Thymus (tissue), 11 donors: Measurements from ENCODE around the gene MALT1. TPM values are rescaled to one million over a fixed set of nuclear protein-coding genes. Genes with fewer than 3 reads are reported as not detected.

ENCODE experiments used
- DNase-seq, 9 donors: peaks; one replicate each; pipeline ENCODE4 v3.0.0-alpha.2; 2013; ENCODE audit warnings: low spot score in 9 of 9, low read depth in 6 of 9, missing footprints in 1 of 9
- H3K27ac ChIP-seq, 2 donors: one replicate each; pipeline ENCODE4 v1.5.1; 2013; ENCODE audit warnings: control low read depth in 1 of 2, low read depth in 1 of 2, low read length in 1 of 2, mild to moderate bottlenecking in 1 of 2, moderate library complexity in 1 of 2
- H3K27me3 ChIP-seq, 2 donors: one replicate each; pipeline ENCODE4 v1.5.1; 2013; ENCODE audit warnings: low read length in 1 of 2; ENCODE audit not compliant: control insufficient read depth in 2 of 2, insufficient read depth in 1 of 2
- H3K36me3 ChIP-seq, 2 donors: one replicate each; pipeline ENCODE4 v1.5.1; 2013; ENCODE audit warnings: low read length in 1 of 2, mild to moderate bottlenecking in 1 of 2, moderate library complexity in 1 of 2; ENCODE audit not compliant: control insufficient read depth in 2 of 2, insufficient read depth in 2 of 2
- H3K4me1 ChIP-seq, 2 donors: one replicate each; pipeline ENCODE4 v1.5.1; 2013; ENCODE audit warnings: low read length in 2 of 2; ENCODE audit not compliant: control insufficient read depth in 2 of 2, insufficient read depth in 2 of 2
- H3K4me3 ChIP-seq, 2 donors: one replicate each; pipeline ENCODE4 v1.5.1; 2013; ENCODE audit warnings: low read length in 2 of 2, control low read depth in 1 of 2, mild to moderate bottlenecking in 1 of 2
- H3K9me3 ChIP-seq, 2 donors: one replicate each; pipeline ENCODE4 v1.5.1; 2013; ENCODE audit warnings: low read length in 1 of 2, mild to moderate bottlenecking in 1 of 2; ENCODE audit not compliant: control insufficient read depth in 2 of 2, insufficient read depth in 1 of 2
- WGBS: extraction: QIAGEN DNeasy Blood & Tissue Kit; methylation state at CpG from one replicate; pipeline ENCODE4 v1.1.7; 2013; 5-methylcytosine and 5-hydroxymethylcytosine counted together
- polyA plus RNA-seq: library from polyadenylated mRNA; stranded (reverse); fragments of 200-250 nt; gene quantifications from one replicate; pipeline ENCODE4 v1.2.3, GENCODE V29; 2013
- total RNA-seq: library from RNA; stranded (reverse); fragments of 120-200 nt; gene quantifications from one replicate; pipeline ENCODE4 v1.2.4, GENCODE V29; 2013
- donor health status: healthy.

The MALT1 gene
- total and polyA plus RNA-seq, 2 donors, result 35.2 to 40.0 TPM

- DNase-seq, result no peak
- H3K4me3 ChIP-seq, result no peak overlapping the region
- 95% methylated on average over 11 of the region's 11 CpGs for WGBS
- no peaks in the 10 kb centered on the region for H3K9me3 ChIP-seq
- no peaks in the 10 kb centered on the region for H3K4me1 ChIP-seq
- peaks cover 0 to 6% of the 10 kb centered on the region in 2 donors for H3K27me3 ChIP-seq
- no peak overlapping the region for H3K27ac ChIP-seq
- H3K36me3 ChIP-seq, result no peaks in the 10 kb centered on the region
These were observed 118.0 kb downstream of the MALT1 start for GRCh38 chr18:58788971-58789875.

GRCh38 chr18:58789876-58790240, 118.6 kb downstream of the MALT1 start:
- no peak for DNase-seq

GRCh38 chr18:58792086-58792485, 120.8 kb downstream of the MALT1 start:
- no peaks in the 10 kb centered on the region for H3K36me3 ChIP-seq
- H3K4me3 ChIP-seq, result no peak overlapping the region
- peaks cover 0 to 2% of the 10 kb centered on the region in 2 donors for H3K27me3 ChIP-seq
- H3K27ac ChIP-seq, result no peak overlapping the region
- H3K9me3 ChIP-seq, result no peaks in the 10 kb centered on the region
- DNase-seq, result no peak
- no peaks in the 10 kb centered on the region for H3K4me1 ChIP-seq
- 95% methylated on average over 7 of the region's 7 CpGs for WGBS

More at GRCh38 chr18:58789876-58790240, 118.6 kb downstream of the MALT1 start:
- H3K27me3 ChIP-seq, result peaks cover 0 to 5% of the 10 kb centered on the region in 2 donors
- no peak overlapping the region for H3K27ac ChIP-seq
- 85% methylated on average over 5 of the region's 5 CpGs for WGBS
- no peaks in the 10 kb centered on the region for H3K9me3 ChIP-seq
- no peak overlapping the region for H3K4me3 ChIP-seq
- no peaks in the 10 kb centered on the region for H3K36me3 ChIP-seq
- H3K4me1 ChIP-seq, result no peaks in the 10 kb centered on the region

GRCh38 chr18:58793361-58793760, 122.1 kb downstream of the MALT1 start:
- no peak for DNase-seq
- no peaks in the 10 kb centered on the region for H3K9me3 ChIP-seq
- peaks cover 0 to 2% of the 10 kb centered on the region in 2 donors for H3K27me3 ChIP-seq
- H3K36me3 ChIP-seq, result no peaks in the 10 kb centered on the region
- H3K4me3 ChIP-seq, result no peak overlapping the region
- WGBS, result 95% methylated on average over 1 of the region's 1 CpG
- no peaks in the 10 kb centered on the region for H3K4me1 ChIP-seq
- no peak overlapping the region for H3K27ac ChIP-seq

GRCh38 chr18:58796220-58796619, 125.0 kb downstream of the MALT1 start:
- Histone ChIP-seq H3K9me3 (no peaks in the 10 kb centered on the region), H3K4me1 (no peaks in the 10 kb centered on the region), H3K27ac (no peak overlapping the region), H3K4me3 (no peak overlapping the region), H3K36me3 (no peaks in the 10 kb centered on the region), H3K27me3 (no peaks in the 10 kb centered on the region)
- DNase-seq, result no peak
- WGBS, result 98% methylated on average over 1 of the region's 1 CpG

GRCh38 chr18:58800582-58800981, 129.3 kb downstream of the MALT1 start:
- WGBS, result 55% methylated on average over 4 of the region's 4 CpGs

GRCh38 chr18:58802959-58803358, 131.7 kb downstream of the MALT1 start:
- Histone ChIP-seq H3K36me3 (no peaks in the 10 kb centered on the region), H3K4me1 (no peaks in the 10 kb centered on the region), H3K4me3 (no peak overlapping the region), H3K27me3 (no peaks in the 10 kb centered on the region), H3K9me3 (no peaks in the 10 kb centered on the region), H3K27ac (no peak overlapping the region)
- WGBS, result 74% methylated on average over 5 of the region's 5 CpGs
- no peak for DNase-seq

More at GRCh38 chr18:58800582-58800981, 129.3 kb downstream of the MALT1 start:
- Histone ChIP-seq H3K9me3 (no peaks in the 10 kb centered on the region), H3K27ac (peak overlapping the region in 1 of 2 donors; percentile 26), H3K27me3 (no peaks in the 10 kb centered on the region), H3K36me3 (no peaks in the 10 kb centered on the region), H3K4me1 (no peaks in the 10 kb centered on the region), H3K4me3 (no peak overlapping the region)
- no peak for DNase-seq

GRCh38 chr18:58803978-58804377, 132.7 kb downstream of the MALT1 start:
- no peaks in the 10 kb centered on the region for H3K9me3 ChIP-seq
- no peak overlapping the region for H3K4me3 ChIP-seq
- no peaks in the 10 kb centered on the region for H3K4me1 ChIP-seq
- H3K27ac ChIP-seq, result no peak overlapping the region
- H3K36me3 ChIP-seq, result no peaks in the 10 kb centered on the region
- H3K27me3 ChIP-seq, result no peaks in the 10 kb centered on the region
- no peak for DNase-seq
- WGBS, result 94% methylated on average over 4 of the region's 4 CpGs
